ENCODE measurements around the gene ASCC2. TPM values are rescaled to one million over a fixed set of nuclear protein-coding genes. Genes with fewer than 3 reads are reported as not detected.

ASCC2 gene, protein sequence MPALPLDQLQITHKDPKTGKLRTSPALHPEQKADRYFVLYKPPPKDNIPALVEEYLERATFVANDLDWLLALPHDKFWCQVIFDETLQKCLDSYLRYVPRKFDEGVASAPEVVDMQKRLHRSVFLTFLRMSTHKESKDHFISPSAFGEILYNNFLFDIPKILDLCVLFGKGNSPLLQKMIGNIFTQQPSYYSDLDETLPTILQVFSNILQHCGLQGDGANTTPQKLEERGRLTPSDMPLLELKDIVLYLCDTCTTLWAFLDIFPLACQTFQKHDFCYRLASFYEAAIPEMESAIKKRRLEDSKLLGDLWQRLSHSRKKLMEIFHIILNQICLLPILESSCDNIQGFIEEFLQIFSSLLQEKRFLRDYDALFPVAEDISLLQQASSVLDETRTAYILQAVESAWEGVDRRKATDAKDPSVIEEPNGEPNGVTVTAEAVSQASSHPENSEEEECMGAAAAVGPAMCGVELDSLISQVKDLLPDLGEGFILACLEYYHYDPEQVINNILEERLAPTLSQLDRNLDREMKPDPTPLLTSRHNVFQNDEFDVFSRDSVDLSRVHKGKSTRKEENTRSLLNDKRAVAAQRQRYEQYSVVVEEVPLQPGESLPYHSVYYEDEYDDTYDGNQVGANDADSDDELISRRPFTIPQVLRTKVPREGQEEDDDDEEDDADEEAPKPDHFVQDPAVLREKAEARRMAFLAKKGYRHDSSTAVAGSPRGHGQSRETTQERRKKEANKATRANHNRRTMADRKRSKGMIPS
- total RNA-seq (10 to 100 TPM; 26.9 to 55.6 (median 36.9) TPM), polyA plus RNA-seq (10 to 100 TPM; 27.0 to 45.6 TPM)
- long read RNA-seq, donor 1, transcript ASCC2-201 (20 exons, 2,793 nt), result minor isoform, 12 of 186 reads
- long read RNA-seq, donor 1, transcript ASCC2-202 (21 exons, 2,823 nt), result major isoform, 33 of 186 reads
- long read RNA-seq, donor 1, partial matches to known transcripts, result 71 of 186 reads
- long read RNA-seq, donor 1, other reads (novel, unspliced or antisense), result 70 of 186 reads
- long read RNA-seq, donor 2, transcript ASCC2-202 (21 exons, 2,823 nt), result major isoform, 6 of 11 reads
- long read RNA-seq, donor 2, partial matches to known transcripts, result 0 of 11 reads
- long read RNA-seq, donor 2, other reads (novel, unspliced or antisense), result 0 of 11 reads
- long read RNA-seq, donor 3, transcript ASCC2-202 (21 exons, 2,823 nt), result major isoform, 32 of 146 reads
- long read RNA-seq, donor 3, transcript ASCC2-201 (20 exons, 2,793 nt), result minor isoform, 11 of 146 reads
- long read RNA-seq, donor 3, partial matches to known transcripts, result 27 of 146 reads
- long read RNA-seq, donor 3, other reads (novel, unspliced or antisense), result 76 of 146 reads

DNA sequence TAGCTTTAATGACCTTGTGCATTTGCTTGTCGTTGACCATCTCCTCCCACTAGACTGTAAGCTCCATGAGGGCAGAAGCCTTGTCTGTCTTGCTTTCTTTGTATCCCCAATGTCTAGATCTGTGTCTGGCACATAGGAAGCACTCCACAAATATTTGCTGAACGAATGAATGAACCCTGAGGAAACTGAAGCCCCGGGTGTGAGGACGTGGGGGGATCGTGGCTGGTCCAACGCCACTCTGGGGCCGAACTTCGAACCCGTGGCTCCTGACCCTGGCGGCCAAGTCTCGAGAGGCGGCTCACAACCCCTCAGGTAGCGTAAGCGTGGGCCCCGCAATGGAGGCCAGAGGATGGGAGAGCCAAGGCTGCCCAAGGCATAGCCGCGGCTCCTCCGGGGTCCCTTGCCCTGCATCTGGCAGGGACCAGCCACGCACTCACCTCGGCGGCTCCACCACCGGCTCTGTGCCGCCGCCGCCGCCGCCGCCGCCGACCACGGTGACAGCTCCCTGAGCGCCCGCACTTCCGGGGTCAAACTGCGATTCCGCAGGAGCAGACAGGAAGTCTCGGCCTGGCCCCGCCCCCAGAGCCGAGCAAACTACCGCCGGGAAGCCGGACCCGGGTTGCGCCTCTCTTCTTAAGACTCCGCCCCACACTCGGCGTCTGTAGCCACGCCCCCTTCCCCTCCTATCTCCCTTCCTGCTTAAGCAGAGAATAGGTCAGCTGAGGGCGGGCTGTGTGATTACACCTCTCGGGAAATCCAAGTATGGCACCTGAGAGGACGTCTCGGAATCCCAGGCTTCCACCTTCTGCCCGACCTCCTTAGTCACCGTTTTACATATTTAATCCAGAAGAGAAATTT lies at the start of gene ASCC2:
TSS of gene ASCC2 (minus strand) at position 534 of the 858 bp plus-strand sequence. CDS start 5,949 bp downstream, outside the sequence.
- DNase-seq, result peak; percentile 97 to 99 (median 98)
- WGBS, 3 donors, result 0 to 1% (median 0%) methylated on average over 51 to 54 of the region's 54 CpGs

DNA sequence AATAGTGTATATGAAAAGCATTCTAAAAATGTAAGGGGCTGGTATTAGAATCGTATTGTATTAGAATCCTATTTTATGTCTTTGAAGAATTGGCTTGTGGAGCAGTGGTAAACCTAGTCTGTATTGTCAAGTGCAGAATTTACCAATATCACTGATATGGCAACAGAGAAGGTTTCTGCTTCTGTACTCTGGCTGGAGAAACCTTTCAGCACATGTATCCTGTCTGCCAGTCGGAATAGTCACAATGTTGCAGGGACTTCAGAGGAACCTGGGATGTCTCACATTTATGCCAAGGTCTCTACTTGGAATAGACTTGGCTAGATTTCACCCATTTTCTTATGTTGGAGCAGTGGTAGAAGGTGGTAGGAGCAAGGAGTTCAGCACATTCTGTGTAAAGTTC lies 49.3 kb upstream of the ASCC2 start:
- no peak overlapping the region for H3K27ac ChIP-seq
- no peak overlapping the region for H3K4me3 ChIP-seq
- no peaks in the 10 kb centered on the region for H3K27me3 ChIP-seq
- no peaks in the 10 kb centered on the region for H3K9me3 ChIP-seq
- intact Hi-C loops (cut with DNase I), result loop anchor here in 2 of 4 donors (10.0 kb wide), 2 partner anchors 107 to 117 kb away; no protein-coding TSS in a partner anchor
- TF ChIP-seq POLR2A (IDR thresholded peaks at IDR 0.05), result no peak
- TF ChIP-seq EP300 (IDR thresholded peaks at IDR 0.05), result no peak
- TF ChIP-seq, protein P1, sequence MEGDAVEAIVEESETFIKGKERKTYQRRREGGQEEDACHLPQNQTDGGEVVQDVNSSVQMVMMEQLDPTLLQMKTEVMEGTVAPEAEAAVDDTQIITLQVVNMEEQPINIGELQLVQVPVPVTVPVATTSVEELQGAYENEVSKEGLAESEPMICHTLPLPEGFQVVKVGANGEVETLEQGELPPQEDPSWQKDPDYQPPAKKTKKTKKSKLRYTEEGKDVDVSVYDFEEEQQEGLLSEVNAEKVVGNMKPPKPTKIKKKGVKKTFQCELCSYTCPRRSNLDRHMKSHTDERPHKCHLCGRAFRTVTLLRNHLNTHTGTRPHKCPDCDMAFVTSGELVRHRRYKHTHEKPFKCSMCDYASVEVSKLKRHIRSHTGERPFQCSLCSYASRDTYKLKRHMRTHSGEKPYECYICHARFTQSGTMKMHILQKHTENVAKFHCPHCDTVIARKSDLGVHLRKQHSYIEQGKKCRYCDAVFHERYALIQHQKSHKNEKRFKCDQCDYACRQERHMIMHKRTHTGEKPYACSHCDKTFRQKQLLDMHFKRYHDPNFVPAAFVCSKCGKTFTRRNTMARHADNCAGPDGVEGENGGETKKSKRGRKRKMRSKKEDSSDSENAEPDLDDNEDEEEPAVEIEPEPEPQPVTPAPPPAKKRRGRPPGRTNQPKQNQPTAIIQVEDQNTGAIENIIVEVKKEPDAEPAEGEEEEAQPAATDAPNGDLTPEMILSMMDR (IDR thresholded peaks at IDR 0.05), result no peak
- H3K36me3 ChIP-seq, result no peaks in the 10 kb centered on the region
- no peak for DNase-seq
- 24 to 37% (median 32%) methylated on average over 2 of the region's 2 CpGs for WGBS, 3 donors
- peaks cover 18% of the 10 kb centered on the region for H3K4me1 ChIP-seq (ENCODE audit: insufficient read depth)

More for the DNA sequence above, at the start of gene ASCC2:
- Histone ChIP-seq H3K4me1 (ENCODE audit: insufficient read depth) (peaks cover 2% of the 10 kb centered on the region), H3K27ac (peak within 1 kb of the TSS in 1 of 2 donors; percentile 64), H3K36me3 (no peaks in the 10 kb centered on the region), H3K9me3 (no peaks in the 10 kb centered on the region), H3K4me3 (peak within 1 kb of the TSS; percentile 66), H3K27me3 (no peaks in the 10 kb centered on the region)
- no peak for TF ChIP-seq EP300 (IDR thresholded peaks at IDR 0.05)
- peak; percentile 38 for TF ChIP-seq POLR2A (IDR thresholded peaks at IDR 0.05)
- intact Hi-C loops (cut with DNase I), result no loop called here

DNA sequence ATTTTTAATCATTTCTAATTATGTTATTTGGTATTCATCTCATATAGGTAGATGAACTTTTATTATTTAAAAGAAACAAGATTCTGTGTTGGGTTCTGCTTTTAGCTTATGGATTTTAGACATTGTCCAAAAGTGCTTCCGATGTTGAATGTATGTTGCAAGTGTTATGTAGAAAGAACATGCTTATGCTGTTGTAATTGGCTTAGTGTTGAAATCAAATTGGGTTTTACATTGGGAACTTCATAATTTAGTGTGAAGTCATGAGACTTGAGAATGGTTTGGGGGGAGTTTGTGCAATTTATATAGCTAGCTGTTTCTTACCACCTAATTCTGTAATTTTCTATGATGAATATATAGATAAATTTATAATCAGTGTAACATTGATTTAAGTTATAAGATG lies 48.5 kb upstream of the ASCC2 start:
- WGBS, 3 donors, result 79 to 95% (median 89%) methylated on average over 1 of the region's 1 CpG
- intact Hi-C loops (cut with DNase I), result loop anchor here in 2 of 4 donors (10.0 kb wide), 2 partner anchors 108 to 118 kb away; no protein-coding TSS in a partner anchor
- H3K4me1 ChIP-seq (ENCODE audit: insufficient read depth), result peaks cover 18% of the 10 kb centered on the region

More for the DNA sequence above, 48.5 kb upstream of the ASCC2 start:
- no peak for TF ChIP-seq EP300 (IDR thresholded peaks at IDR 0.05)
- no peak for TF ChIP-seq POLR2A (IDR thresholded peaks at IDR 0.05)
- TF ChIP-seq, protein P1 (IDR thresholded peaks at IDR 0.05), result no peak
- no peak overlapping the region for H3K4me3 ChIP-seq
- DNase-seq, result no peak
- no peaks in the 10 kb centered on the region for H3K27me3 ChIP-seq
- no peak overlapping the region for H3K27ac ChIP-seq
- no peaks in the 10 kb centered on the region for H3K9me3 ChIP-seq
- no peaks in the 10 kb centered on the region for H3K36me3 ChIP-seq

All from ovary (tissue), 10 donors.